ENCODE measurements around the gene CRIP3. TPM values are rescaled to one million over a fixed set of nuclear protein-coding genes. Genes with fewer than 3 reads are reported as not detected.

Gene CRIP3
- total and polyA plus RNA-seq, 2 donors (not counting 3 experiments of a cell fraction or from before 2014, with no cell fraction given), result not detected

- Histone ChIP-seq H2AFZ (ENCODE audit: low read depth, low read length) (no peak overlapping the region), H3K4me3 (replicated peaks in 1 of 3; ENCODE audit: insufficient read depth in 1 of 3, low read depth in 1 of 3, low read length in 3 of 3) (no peak overlapping the region), H3K4me2 (ENCODE audit: insufficient read depth, low read length) (no peak overlapping the region), H3K27me3 (ENCODE audit: control insufficient read depth in 2 of 2, insufficient read depth in 2 of 2, low read length in 2 of 2) (peaks cover 10 to 13% of the 10 kb centered on the region in 2 experiments), H4K20me1 (replicated peaks; ENCODE audit: control insufficient read depth, extremely low read depth, insufficient read depth, low read length) (no peaks in the 10 kb centered on the region), H3K9ac (replicated peaks; ENCODE audit: extremely low read depth, insufficient read depth, low read length) (no peak overlapping the region), H3K9me3 (replicated peaks; ENCODE audit: control insufficient read depth, insufficient read depth, low read length) (no peaks in the 10 kb centered on the region), H3K4me1 (ENCODE audit: control insufficient read depth, extremely low read depth, insufficient read depth, low read length) (peaks cover 8% of the 10 kb centered on the region), H3K36me3 (ENCODE audit: control insufficient read depth in 2 of 2, extremely low read depth in 1 of 2, insufficient read depth in 2 of 2, low read length in 2 of 2) (no peaks in the 10 kb centered on the region), H3K79me2 (ENCODE audit: control insufficient read depth, insufficient read depth, low read length) (no peaks in the 10 kb centered on the region), H3K9me1 (replicated peaks; ENCODE audit: control insufficient read depth, extremely low read depth, insufficient read depth, low read length) (no peaks in the 10 kb centered on the region), H3K27ac (ENCODE audit: insufficient read depth, low read depth, low read length) (no peak overlapping the region)
- CTCF ChIA-PET, result interaction anchor here (1.6 kb wide), 1 partner anchor 9 kb away, joined by 5 read pairs; no protein-coding TSS in a partner anchor
- BruUV-seq (replicated peaks), result no TSS peak
- FAIRE-seq (no peak), DNase-seq (ENCODE audit: low read depth, low spot score) (no peak)
- dilution Hi-C loops (cut with MboI; ENCODE audit: extremely low pct_ligation_motif_present, low sequenced_read_pairs), result no loop called here
- no peak for TF ChIP-seq MYC (IDR thresholded peaks at IDR 0.05; ENCODE audit: low read depth, low read length)
- TF ChIP-seq EZH2 (IDR thresholded peaks at IDR 0.05; ENCODE audit: borderline replicate concordance, low read depth, low read length, severe bottlenecking), result no peak
- intact Hi-C loops (cut with micrococcal nuclease), result no loop called here
- POLR2A ChIA-PET, result no interaction called here
These were observed 2.5 kb downstream of the CRIP3 start for GRCh38 chr6:43306086-43306485.

- H3K36me3 ChIP-seq (ENCODE audit: control insufficient read depth in 2 of 2, extremely low read depth in 1 of 2, insufficient read depth in 2 of 2, low read length in 2 of 2), result no peaks in the 10 kb centered on the region
- H3K4me3 ChIP-seq (replicated peaks in 1 of 3; ENCODE audit: insufficient read depth in 1 of 3, low read depth in 1 of 3, low read length in 3 of 3), result no peak overlapping the region
- no peaks in the 10 kb centered on the region for H3K9me3 ChIP-seq (replicated peaks; ENCODE audit: control insufficient read depth, insufficient read depth, low read length)
- no peak for DNase-seq (ENCODE audit: low read depth, low spot score)
- H2AFZ ChIP-seq (ENCODE audit: low read depth, low read length), result no peak overlapping the region
- no peak overlapping the region for H3K27ac ChIP-seq (ENCODE audit: insufficient read depth, low read depth, low read length)
- BruUV-seq (replicated peaks), result no TSS peak
- POLR2A ChIA-PET, result no interaction called here
- peaks cover 8% of the 10 kb centered on the region for H3K4me1 ChIP-seq (ENCODE audit: control insufficient read depth, extremely low read depth, insufficient read depth, low read length)
- H3K9me1 ChIP-seq (replicated peaks; ENCODE audit: control insufficient read depth, extremely low read depth, insufficient read depth, low read length), result no peaks in the 10 kb centered on the region
- intact Hi-C loops (cut with micrococcal nuclease), result no loop called here
- H3K27me3 ChIP-seq (ENCODE audit: control insufficient read depth in 2 of 2, insufficient read depth in 2 of 2, low read length in 2 of 2), result peaks cover 10 to 13% of the 10 kb centered on the region in 2 experiments
- H3K79me2 ChIP-seq (ENCODE audit: control insufficient read depth, insufficient read depth, low read length), result no peaks in the 10 kb centered on the region
- H3K9ac ChIP-seq (replicated peaks; ENCODE audit: extremely low read depth, insufficient read depth, low read length), result no peak overlapping the region
- no peak for FAIRE-seq
- CTCF ChIA-PET, result no interaction called here
- dilution Hi-C loops (cut with MboI; ENCODE audit: extremely low pct_ligation_motif_present, low sequenced_read_pairs), result no loop called here
- no peaks in the 10 kb centered on the region for H4K20me1 ChIP-seq (replicated peaks; ENCODE audit: control insufficient read depth, extremely low read depth, insufficient read depth, low read length)
- TF ChIP-seq MYC (IDR thresholded peaks at IDR 0.05; ENCODE audit: low read depth, low read length), result no peak
- no peak for TF ChIP-seq POLR2A (IDR thresholded peaks at IDR 0.05; ENCODE audit: low read depth, low read length)
- TF ChIP-seq, protein P1, sequence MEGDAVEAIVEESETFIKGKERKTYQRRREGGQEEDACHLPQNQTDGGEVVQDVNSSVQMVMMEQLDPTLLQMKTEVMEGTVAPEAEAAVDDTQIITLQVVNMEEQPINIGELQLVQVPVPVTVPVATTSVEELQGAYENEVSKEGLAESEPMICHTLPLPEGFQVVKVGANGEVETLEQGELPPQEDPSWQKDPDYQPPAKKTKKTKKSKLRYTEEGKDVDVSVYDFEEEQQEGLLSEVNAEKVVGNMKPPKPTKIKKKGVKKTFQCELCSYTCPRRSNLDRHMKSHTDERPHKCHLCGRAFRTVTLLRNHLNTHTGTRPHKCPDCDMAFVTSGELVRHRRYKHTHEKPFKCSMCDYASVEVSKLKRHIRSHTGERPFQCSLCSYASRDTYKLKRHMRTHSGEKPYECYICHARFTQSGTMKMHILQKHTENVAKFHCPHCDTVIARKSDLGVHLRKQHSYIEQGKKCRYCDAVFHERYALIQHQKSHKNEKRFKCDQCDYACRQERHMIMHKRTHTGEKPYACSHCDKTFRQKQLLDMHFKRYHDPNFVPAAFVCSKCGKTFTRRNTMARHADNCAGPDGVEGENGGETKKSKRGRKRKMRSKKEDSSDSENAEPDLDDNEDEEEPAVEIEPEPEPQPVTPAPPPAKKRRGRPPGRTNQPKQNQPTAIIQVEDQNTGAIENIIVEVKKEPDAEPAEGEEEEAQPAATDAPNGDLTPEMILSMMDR (IDR thresholded peaks at IDR 0.05; ENCODE audit: extremely low read depth in 1 of 2, insufficient read depth in 1 of 2, low read depth in 1 of 2, low read length in 2 of 2), result no peak
- no peak for TF ChIP-seq GATA2 (IDR thresholded peaks at IDR 0.05; ENCODE audit: insufficient read depth, insufficient read length, low read depth, low read length)
- TF ChIP-seq POLR2AphosphoS5 (IDR thresholded peaks at IDR 0.05; ENCODE audit: insufficient read depth, low read depth, low read length), result no peak
- TF ChIP-seq, protein P2, sequence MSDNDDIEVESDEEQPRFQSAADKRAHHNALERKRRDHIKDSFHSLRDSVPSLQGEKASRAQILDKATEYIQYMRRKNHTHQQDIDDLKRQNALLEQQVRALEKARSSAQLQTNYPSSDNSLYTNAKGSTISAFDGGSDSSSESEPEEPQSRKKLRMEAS (IDR thresholded peaks at IDR 0.05; ENCODE audit: insufficient read depth, insufficient read length), result no peak
- TF ChIP-seq FOS (IDR thresholded peaks at IDR 0.05; ENCODE audit: borderline replicate concordance, insufficient read depth, low read length), result no peak
- H3K4me2 ChIP-seq (ENCODE audit: insufficient read depth, low read length), result no peak overlapping the region
These were observed 3.7 kb downstream of the CRIP3 start for GRCh38 chr6:43304882-43305281.
